AG09319 (cell line): ENCODE data around the gene ANK2.

Source experiments
- DNase-seq: peaks from one replicate; pipeline ENCODE4 v3.0.0-alpha.2; 2010; ENCODE audit warnings: low read depth; ENCODE audit errors: extremely low read depth
- TF ChIP-seq, protein P1 (sequence below): IDR thresholded peaks from 2 replicates; pipeline ENCODE4 v1.5.1; 2011; ENCODE audit warnings: low read depth, mild to moderate bottlenecking, inconsistent platforms, low read length, moderate library complexity

Gene ANK2

DNA sequence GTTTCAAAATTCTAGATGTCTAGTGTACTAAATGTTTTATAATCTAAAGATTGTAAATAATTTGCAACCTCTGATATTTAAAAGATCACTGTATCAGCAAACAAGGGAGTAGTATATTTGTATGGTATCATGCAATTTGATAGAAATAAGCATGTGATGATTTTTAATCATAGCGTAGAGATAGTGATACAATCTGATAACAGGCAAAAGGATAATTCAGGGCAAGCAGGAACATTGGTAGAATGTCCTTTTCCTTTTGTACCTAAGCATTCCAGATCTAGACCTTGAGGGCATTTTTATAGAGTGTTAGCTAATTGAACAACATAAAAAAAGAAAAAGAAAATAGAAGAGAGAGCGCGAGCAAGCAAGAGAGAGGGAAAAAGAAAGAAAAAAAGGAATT lies 1.4 kb downstream of the ANK2 start:
- no peak for DNase-seq
- TF ChIP-seq, protein P1, sequence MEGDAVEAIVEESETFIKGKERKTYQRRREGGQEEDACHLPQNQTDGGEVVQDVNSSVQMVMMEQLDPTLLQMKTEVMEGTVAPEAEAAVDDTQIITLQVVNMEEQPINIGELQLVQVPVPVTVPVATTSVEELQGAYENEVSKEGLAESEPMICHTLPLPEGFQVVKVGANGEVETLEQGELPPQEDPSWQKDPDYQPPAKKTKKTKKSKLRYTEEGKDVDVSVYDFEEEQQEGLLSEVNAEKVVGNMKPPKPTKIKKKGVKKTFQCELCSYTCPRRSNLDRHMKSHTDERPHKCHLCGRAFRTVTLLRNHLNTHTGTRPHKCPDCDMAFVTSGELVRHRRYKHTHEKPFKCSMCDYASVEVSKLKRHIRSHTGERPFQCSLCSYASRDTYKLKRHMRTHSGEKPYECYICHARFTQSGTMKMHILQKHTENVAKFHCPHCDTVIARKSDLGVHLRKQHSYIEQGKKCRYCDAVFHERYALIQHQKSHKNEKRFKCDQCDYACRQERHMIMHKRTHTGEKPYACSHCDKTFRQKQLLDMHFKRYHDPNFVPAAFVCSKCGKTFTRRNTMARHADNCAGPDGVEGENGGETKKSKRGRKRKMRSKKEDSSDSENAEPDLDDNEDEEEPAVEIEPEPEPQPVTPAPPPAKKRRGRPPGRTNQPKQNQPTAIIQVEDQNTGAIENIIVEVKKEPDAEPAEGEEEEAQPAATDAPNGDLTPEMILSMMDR: no peak

DNA sequence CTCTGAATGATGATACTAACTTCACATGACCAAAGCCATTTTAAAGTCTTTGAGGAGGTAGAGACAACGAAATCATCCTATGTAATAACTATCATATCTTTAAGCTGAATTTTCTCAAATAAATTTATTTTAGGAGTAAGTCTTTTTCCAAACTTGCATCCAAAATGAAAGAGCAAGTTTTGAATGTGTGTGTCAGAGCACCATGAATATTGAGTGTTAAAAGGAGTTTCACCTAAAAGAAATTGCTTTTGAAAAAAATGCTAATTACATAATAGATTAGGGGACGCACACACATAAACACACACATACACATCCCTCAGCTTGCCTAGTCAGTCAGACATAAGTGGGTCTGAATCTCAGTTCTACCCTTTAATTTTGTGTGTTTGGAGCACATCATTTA lies 1.9 kb downstream of the ANK2 start:
- DNase-seq: no peak

DNA sequence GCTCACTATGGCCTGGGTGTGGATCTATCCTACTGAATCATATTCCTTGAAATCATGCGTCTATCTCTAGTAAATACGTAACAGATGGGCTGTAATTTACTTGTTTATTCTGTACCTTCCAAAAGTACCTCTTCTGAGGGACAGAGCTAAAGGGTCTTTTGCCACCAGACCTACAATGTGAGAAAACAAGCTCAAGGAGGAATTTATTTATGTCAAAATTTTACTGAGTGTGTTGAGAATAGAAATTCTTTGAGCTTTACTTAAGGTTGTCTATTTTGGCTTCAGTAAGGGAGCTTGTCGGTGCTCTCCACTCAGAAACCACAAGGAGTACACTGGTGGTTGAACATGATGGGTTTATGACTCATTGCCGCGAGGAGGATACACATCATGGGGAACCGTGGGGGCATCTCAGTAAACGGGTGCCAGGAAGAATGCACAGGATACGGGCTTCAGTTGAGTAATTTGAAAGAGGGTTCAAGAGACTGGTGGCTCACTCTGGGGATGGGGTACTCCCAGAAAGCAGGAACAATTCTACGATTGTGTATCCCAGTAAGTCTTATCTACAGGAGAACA lies 3.0 kb downstream of the ANK2 start:
- TF ChIP-seq, protein P1: no peak
- no peak for DNase-seq

More for the DNA sequence above, 1.9 kb downstream of the ANK2 start:
- TF ChIP-seq, protein P1: no peak

DNA sequence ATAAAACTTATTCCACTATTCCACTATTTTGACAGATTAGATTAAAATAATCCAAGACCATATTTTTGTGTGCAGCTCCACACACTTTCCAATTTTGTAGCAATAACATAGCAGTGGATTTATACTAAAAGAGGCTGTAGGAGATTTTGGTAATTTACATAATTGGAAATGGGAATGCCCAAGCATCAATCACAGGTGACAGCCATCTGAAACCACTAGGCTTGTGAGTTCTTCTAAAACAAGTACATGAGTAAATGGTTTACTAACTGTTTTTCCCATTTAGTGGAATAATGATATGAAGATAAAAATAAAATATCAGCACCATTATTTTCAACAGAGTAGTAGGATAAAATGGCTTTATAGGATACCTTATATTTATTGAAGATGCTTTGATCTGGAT lies 4.4 kb downstream of the ANK2 start:
- TF ChIP-seq, protein P1: no peak
- no peak for DNase-seq

DNA sequence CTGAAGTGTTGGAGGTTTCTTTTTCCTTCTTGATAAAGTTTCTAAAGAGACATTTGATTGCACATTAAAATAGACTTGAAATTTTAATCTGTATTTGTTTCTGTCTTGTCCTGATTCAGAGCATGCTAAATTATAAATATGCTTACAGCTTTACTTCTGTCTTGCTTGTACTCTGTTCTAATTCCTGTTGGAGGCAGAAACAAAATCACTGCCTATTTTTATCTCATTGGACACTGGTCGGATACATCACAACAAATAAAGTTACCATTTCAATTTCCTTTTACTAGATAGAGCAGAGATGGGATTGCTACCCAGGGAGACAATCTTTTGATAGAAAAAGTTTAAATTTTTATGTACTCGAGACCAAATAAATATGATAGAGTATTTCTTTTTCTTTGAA lies 6.9 kb downstream of the ANK2 start:
- TF ChIP-seq, protein P1: no peak
- no peak for DNase-seq

DNA sequence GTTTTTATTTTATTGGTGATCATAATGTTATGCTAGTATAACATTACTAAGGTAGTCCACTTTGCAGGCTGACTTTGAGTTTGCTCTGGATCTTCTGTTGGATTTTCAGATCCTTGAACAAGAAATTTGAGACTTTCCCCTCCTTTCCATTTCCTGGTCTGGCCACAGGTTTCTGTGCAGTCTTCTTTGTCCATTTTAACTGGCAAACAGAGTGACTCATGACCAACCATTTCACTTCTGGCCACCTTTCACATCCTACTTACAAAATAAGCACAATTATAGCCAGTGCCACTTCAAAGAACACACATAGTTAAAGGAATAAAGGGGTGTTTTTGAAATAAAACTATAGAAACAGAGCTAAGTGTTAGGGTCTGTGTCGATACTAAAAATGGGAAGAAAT lies 8.4 kb downstream of the ANK2 start:
- TF ChIP-seq, protein P1: no peak
- no peak for DNase-seq

DNA sequence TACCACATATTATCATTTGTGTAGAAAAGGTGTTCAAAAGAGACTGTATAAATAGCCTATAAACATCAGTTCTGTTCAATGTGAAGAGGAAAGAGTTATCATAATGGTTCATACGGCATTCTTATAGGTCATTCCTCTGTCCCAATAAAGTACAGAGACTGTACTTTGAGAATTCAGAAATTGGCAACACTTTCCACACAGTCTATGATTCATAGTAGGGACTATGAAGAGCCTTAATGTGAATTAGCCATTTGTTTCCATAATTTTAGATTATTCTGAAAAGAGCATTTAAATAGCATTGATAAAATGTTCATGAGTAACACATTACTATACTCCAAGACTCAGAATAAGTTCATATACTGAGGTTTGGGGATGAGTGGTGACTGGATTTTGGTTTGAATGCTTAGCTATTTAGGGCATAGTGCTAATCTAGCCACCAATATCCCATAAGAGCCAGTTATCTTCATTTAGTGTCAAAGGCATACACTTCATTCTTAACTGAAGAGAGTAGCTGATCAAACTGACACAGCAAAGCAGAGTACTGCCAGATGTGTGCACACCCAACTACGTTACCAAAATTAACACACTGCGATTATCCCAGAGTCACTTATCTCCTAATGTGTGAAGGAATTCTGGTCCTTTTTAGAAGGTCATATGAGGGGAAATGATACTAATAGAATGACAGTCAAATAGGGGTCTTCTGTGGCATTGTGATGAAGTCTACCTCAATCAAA lies 10.2 kb downstream of the ANK2 start:
- TF ChIP-seq, protein P1: no peak
- DNase-seq: no peak
